ENCODE results near the gene SPTB.

SPTB gene

DNA sequence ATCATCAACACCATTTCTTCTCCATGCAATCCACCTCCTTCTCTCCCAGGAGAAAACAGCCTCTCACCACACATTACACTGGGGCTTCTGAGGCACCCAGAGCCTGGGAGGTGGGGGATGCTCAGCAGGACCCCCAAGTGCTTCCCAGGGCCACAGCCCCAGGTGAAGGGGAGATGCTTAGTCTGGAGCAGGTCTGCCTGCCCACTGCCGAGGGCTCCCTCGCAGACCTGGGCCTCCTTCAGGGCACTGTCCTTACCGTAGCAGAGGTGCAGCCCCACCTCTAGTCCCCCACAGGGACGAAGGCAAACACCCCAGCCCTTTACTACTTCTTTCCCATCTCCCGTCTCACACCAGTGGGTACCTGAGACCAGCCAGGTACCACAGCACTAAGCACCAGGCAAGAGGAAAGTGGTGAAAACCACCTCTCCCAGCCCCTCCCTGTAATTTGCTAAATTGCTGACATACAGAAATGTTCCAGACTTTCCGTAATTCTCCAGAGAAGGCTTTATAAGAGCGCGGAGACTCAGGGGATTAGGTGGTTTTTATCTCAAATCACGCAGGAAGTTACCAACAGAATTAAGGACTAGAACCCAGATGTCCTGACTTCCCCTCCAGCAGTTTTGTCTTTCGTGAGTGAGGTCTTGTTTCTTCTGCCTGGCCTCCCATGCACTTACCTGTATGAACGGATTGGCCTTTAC is 116.5 kb downstream of the SPTB start:
- no peak for DNase-seq

DNA sequence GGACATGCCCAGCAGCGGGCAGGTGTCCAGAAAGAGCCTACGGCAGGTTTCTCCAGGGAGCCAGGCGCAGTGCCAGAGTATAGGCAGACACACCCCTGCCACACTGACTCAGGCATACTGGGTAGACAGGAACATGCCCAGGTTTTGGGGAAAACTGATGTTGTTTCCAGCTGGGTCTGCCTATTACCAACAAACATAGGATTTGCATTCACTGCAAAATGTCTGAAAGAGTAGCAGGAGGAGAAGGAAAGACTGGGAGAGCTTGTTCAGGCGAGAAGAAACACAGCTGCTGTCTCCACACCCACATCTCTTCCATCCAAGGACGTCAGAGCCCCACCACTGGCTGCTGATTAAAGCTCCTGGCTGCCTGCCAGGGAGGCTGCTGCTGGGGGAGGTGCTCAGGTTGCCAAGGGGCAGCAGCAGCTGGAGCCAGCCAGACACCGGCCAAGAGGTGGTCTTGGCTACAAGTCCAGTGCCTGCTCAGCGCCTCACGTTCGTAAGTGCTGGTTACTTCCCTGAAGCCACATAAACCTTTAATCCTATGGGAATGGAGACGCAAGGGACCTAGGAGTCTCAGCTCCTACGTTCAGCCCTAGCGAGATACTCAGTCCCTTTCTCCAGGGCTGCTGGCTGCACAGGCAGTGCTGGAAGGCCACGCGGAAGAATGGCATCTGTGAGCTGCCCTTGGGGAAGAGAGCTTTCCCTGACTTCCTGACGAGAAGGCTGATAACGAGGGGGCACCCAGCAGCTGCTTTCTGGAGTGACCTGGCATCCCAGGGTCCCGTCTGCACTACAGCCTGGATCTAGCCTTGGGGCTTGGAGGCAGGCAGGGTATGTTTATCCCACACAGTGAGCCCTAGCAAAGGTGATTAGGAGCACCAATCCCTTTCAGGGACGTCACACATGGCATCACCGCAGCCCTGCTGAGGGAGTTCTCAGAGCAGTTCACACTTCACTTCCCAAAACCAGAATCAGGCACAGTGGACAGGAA is 117.4 kb downstream of the SPTB start:
- DNase-seq, result no peak

DNA sequence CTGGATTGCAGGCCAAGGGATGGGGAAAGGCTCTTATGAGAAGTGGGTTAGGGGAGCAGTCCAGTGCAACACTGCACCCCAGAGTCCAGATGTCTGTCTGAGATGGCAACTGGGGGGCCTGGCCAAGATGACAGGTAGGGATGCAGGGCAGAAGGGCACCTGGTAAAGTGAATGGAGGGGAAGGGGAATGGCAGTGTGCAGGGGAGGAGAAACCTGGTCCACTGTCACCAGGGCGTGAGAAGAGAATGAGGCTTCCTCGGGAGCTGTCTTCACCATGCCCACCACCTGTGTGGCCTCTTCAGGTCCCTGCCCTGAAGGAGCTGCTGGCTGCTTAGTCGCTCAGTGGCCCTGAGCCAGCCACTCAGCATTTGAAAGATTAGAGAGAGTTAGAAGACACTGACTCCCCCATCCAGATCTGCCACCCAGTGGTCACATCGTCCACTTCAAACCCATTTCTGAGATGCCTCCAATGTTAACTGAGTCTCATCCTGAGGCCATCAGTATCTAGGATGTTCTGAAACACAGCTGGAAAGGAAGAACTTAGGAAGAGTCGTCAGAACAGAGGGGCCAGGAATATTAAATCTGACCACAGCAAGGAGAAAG is 118.2 kb downstream of the SPTB start:
- DNase-seq, result no peak

DNA sequence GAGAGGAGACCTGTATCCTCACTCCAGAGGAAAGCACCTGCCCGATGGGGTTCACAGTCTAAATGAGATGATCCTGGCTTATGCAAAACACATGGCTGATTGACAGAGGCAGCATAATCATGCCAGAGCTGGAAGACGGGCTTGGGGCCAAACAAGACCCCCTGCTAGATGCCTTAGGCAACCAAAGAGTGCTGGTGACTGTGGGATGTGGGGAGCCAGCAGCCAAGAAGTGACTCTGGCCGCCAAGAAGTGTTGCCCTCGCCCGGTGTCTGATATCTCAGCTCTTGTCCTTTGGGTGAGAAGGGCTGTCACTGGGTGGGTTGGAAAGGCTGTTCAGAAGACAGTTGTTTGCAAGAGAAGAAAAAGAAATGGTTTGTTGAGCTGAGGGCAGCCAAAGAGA is 118.8 kb downstream of the SPTB start:
- no peak for DNase-seq

DNA sequence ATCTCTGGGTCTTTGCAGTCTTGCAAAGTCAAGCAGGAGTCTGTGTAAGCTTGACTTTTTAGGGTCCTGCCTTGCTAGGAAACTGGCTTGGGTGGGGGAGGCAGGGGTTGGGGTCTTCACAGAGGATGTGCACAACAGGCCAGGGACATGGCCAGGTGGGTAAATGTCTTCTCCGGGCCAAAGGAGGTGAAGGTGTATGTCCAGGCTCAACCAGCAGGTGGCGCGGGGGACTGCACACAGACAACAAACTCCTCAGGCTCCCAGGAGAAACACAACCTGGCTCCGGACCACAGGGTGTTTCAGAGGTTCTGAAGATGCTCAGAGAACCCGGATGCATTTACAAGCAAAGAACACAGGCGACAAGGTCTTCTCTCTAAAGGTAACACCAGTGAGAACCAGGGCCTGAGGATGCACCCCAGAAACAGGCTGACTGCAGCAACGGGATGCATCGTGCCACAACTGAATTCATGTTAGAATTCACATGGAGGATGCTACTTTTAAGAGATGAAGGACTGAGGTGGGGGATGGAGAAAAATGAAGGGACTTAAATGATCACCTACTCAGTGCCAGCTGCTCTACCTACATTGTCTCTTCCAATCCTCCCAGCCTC is 119.5 kb downstream of the SPTB start:
- DNase-seq, result no peak

DNA sequence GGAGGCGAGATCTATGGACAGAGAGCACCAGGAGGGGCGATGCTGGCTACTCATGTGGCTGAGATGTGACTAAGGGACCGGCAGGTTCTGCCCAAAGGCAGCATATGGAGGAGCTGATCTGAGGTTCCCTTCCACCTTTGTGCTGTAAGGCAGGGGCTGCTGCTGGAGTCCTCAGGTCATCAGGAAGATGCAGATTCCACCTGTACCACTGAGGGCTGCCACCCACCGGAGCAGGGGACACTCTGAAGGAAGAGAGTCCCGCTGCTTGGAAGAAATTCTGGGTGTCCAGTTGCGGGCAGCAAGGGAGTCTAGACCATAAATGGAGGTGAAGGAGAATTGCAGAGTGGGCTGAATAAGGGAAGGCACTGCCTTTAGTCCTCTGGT is 120.2 kb downstream of the SPTB start:
- no peak for DNase-seq

DNA sequence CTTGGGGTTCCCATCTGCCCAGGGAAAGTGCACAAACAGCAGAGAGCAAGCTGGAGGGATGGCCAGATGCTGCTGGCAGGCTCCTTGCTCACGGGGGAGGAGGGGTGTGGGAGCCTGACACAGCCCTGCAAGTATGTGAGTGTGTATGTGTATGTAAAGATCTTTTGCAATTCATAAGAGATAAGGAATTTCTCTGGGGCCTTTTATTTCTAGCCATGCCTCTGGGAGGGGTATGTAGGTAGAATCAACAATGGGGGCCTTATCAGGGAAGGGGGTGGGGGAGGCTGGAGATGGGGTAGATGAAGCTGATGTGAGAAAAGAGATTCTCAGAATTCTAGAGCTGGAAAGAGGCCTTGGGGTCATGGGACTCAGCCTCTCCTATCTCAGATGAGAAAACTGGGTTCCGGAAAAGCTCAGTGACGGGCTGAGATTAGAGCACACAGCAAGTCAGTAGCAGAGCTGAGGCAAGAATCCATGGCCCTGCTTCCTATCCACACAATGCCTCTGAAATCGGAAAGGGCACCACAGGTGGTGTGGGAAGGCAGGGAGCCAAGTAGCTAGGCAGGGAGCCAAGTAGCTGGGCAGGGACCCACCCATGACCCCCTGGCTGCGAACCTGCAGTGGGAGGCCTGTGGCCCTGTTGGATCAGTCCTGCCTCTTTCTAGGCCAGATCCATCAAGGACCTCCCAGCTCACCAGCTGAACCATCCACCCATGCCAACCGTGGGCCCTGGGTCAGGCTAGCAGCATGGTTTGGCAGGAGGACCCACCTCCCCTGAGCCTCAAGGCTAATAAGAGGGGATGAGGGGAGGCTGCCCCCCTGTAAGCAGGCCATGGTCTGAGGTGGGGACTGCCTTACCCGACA is 120.8 kb downstream of the SPTB start:
- DNase-seq, result no peak

DNA sequence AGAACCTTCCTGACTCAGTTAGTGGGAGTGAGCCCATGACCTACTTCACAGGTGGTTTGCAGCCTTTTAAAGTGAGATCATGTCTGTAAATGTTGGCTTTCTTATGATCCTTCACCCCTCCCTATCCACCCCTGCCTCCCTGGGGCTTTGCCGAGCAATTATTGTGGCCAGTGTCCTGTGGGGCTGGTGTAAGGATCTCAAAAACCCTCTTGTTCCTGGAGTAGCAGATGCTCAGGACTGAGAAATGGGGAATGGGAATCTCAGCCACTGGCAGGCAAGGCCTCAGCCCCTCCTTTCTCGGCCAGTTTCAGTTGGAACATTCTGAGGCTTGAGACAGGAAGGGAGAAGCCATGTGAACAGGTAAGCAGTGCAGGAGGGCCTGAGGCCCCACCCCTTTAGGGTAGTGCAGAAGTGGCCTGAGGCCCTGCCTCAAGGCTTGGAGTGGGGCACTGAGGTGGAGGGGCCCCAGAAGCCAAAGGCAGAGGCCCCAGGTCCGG is 121.6 kb downstream of the SPTB start:
- no peak for DNase-seq

DNA sequence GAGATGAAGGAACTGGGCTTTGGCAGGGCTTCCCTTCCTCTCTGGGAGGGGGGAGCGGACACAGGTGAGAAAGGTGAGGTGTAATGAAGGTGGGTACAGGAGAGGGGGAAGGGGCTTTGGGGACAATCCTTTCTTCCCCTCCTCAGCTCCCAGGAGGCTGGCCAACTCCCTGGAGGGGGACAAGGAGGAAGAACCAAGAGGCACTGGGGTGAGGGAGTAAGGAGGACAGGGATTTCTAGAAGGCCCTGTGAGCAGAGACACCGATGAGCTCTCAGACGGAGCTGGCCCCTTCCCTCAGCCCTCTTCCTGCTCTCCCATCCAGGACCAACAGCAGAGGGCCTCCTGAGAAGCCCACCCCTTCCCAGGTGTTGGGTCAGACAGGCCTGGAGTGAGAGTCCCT is 122.1 kb downstream of the SPTB start:
- DNase-seq, result no peak

DNA sequence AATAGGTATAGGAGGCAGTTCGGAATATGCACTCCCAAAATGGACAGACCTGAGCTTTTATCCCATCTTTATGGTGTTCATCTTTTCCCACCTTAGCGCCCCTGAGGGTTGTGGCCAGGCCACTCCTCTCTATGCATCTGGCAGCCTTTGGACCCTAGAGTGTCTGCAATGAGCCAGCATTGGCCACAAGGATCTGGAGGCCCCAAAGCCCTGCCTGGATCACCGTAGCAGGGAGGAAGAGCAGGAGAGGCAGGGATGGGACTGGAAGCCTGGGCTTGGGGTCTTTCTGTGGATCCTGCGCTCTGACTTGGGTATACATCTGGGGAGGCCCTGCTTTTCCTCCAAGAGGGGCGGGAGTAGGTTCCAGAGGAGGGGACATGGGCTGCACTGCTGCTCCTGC is 123.0 kb downstream of the SPTB start:
- no peak for DNase-seq

DNA sequence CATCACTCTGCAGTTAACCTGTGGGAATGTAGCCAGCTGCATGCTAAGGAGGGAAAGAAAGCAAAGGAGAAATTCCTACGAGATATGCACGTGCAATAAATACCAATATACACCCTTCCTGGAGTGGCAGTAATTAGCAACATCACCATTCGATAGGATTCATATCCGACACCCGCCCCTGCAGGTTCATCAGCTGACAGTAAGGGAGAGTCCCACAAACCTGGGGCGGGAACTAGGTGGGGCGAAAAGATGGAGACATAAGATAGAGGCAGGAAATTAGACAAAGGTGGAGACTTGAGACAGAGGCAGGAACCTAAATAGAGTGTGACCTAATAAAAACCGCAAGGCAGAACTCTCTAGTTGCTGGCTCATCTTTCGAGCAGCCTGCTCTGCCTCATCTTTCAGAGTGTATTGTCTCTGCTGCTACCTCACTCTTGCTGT is 123.9 kb downstream of the SPTB start:
- no peak for DNase-seq

DNA sequence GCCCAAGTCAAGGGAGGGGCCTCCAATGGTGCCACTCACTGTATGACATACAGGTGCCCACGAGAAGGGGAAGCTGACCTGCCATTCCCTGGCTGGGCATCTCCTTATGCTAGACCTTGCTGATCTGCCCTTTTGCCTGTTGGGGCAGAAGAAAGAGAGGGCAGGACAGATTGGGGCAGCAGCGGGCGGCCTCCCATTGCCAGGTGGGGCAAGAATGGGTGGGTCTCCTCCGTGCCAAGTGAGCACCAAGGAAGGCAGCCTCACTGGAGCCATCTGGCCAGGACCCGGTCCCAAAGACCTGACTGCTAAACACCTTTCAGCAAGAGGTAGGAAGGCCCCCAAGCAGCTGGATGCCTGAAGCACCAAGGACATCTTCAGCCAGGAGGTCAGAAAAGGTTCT is 125.0 kb downstream of the SPTB start:
- no peak for DNase-seq

DNA sequence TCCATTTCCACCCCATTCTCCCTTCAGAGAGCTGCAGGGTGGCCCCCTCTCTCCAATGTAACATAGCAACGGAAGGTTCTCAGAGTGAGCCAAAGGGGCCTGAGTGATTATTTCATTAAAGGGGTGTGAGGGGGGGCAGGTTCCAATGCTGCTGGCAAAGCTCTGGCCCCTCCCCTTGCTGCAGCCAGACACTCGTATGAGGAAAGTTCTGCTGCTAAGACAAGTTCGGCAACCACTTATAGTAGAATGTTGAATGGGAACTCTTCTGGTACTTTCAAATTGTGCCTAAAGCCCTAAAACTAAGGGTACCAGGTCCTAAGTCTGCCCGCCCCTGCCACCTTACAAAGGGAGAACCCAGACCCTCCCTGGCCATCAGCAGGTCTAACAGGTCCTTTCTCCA is 125.7 kb downstream of the SPTB start:
- DNase-seq, result no peak

DNA sequence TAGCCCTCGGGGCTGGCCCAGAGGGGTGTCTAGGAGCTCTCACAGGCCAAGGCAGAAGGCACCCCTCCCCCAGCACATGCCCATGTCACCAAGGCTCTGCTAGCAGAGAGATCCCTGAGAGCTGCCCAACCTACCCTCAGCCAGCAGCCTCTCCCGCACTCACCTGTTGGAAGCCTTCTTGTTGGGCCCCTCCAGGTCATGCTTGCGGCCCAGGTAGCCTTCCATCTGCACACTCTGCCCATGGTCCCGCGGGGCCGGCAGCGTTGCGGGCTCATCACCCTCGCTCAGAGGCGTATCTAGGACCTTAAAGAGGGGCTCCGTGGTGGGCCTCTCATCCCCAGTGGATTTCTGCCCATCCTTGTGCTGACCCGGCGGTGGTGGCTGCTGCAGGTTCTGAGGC is 126.3 kb downstream of the SPTB start:
- no peak for DNase-seq

DNA sequence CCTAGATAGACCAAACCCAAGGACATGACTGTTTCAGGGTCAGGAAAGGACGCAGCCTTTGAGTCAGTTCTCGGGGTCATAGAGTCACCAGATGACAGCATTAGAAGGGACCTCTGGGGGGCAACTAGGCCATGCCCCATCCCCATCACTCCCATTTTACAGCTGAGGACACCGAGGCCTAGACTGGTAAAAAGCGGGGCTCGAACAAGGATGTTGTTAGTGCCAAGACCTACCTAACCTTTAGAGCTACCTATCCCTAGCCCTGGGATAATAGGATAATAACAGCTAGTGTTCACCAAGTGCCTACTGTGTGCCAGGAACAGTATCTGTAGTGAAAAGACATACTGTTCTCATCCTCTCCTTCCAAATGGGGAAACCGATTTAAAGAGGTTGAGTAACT is 126.8 kb downstream of the SPTB start:
- DNase-seq, result no peak

DNA sequence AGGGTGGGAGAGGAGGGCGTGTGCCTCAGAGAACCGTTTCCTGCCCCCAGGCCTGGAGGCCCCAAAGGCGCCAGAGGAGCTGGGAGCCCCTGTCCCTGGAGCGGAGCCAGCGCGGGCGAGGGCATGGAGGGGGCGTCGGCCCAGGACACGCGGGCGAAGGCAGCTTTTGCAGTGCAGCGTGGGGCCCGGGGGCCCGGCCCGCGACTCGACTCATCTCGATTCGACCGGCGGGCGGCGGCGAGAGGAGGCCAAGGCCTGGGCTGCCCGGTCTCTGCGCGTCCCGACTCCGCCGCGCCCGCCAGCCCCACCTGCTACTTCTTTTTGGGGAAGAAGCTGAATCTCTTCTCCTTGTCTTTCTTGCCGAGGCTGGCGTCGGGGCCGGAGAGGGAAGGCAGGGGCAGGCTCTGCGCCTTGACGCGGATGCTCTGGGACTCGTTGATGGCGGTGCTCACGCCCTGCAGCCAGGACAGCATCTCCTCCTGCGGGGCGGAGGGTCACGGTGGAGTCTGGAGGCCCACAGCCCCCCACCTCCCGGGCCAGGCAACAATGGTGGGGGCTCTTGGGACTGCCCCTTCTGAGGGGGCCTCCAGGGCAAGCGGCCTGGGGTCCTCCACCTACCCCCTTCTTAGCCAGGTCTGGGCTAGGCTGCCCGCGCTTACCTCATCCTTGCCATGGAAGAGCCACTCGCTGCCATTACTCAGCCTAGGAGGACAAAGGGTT is 130.6 kb downstream of the SPTB start:
- no peak for DNase-seq

DNA sequence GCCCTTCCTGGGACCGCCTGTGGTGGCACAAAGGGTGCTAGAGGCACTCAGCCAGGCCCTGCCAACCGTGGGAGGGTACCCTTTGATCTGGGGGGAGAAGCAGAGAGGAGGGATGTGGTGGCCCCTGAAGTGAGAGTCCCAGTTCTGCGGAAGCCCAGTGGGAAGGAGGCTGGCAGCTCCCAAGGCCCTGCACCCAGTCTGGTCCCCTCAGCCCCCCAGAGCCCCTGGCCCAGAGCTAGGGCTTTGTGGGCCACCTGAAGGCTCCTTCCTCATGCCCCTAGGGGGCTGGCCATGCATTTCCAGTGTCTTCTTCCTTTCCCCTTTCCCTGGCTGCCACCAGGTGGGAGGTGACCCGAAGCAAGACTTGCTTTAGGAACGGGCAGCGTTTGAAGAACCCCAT is 131.2 kb downstream of the SPTB start:
- DNase-seq, result no peak

DNA sequence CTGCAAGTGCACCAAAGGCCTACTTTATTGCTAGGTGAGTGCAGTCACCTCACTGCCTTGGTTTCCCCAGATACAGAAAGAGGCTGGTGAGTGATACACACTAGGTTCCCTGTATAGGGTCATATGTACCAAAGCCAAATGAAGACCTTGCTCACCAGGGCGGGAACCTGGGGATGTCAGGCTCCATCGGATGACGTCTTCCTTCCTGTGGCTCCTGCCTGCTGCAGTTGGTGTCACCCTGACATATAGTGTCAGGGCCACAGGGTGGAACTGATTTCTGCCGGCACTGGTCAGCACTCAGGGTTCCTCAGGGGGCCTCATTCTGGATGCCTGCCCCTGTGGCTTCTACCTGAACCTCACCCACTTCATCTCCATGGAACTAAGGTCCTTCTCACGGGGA is 132.4 kb downstream of the SPTB start:
- no peak for DNase-seq

DNA sequence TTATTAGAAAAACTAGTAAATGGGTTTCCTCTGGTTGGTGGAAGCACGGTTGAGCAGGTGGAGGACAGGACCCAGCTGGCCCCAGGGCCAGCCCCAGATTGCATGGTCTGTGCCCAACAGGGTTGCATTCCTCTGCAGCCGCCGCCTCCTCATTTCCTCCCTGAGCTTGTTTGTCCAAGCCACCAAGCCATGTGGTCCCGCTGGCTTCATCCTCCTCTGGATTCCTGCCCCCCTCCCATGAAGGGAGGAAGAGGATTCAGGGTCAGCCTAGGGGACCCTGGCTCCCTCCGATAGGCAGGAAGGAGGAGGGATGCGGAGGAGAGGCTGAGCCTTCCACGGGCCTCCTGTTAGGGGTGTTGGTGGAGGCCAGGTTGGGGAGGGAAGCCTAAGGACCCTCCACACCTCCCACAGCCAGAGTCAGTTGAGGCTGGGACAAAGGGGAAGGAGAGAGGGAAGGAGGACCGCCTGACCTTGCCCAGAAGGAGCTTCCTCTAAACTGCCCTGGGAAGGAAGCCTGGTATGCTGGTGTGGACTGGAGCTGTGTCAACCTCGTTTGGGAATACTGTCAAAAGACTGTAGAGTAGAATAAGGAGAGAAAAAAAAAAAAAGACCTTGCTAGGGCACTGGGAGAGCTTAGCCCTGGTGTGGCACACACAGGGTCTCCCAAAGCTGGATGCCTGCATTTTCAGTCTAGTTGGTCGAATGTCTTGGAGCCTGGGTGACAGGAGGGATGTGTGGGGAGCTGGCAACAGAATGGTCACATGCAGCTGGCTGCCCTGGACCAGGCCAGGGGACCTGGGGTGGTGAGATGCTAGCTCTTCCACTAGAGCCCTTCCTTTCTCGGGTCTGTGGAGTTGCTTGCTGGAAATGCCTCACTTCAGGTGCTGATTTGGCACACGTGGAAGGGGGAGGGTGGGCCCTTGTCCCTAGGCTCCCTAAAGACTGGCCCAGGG is 133.1 kb downstream of the SPTB start:
- DNase-seq, result no peak

DNA sequence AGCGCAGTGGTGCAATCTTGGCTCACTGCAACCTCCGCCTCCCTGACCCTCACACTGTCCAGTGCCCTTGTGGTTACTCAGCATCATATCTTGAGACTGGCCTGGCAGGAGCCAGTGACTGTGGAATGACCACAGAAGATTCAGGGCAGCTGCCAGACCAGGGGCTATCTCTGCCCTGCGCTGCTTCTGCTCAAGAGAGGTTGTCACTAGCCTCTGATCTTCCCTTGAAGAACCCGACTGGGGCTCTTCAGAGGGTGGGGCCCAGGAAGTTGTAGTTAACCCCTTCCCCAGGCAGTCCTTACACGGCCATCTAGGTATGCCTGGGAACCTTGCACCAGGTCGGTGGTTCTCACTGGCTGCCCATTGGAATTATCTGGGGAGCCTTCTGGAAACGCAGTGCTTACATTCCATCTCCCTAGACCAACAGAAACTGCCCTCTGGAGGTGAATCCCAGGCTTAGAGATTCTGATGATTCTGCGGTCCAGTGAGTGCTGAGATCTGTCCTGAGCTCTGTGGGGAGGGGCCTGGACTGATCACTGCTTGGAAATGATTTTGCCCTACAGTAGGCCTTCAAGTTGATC is 134.1 kb downstream of the SPTB start:
- DNase-seq, result no peak
